Cardiac fibroblast (primary cell): Measurements from ENCODE around the gene GOLGA7B.

Experiments used
- DNase-seq, 2 donors: peaks; one replicate each; pipeline versions ENCODE4 v3.0.0 to v3.0.0-alpha.2; 2010; ENCODE audit warnings: low read depth in 2 of 2
- H3K4me3 ChIP-seq, 2 donors: replicated peaks in 1 of 2; 1 replicate in 1 of 2; 2 replicates in 1 of 2; pipeline ENCODE4 v1.5.1; 2011; ENCODE audit warnings: low read depth in 2 of 2, low read length in 2 of 2, mild to moderate bottlenecking in 2 of 2, moderate library complexity in 1 of 2
- TF ChIP-seq, protein P1 (sequence below): IDR thresholded peaks from one replicate; pipeline ENCODE4 v1.5.1; 2011; ENCODE audit warnings: low read depth, mild to moderate bottlenecking, low read length, inconsistent platforms

GOLGA7B gene

DNA sequence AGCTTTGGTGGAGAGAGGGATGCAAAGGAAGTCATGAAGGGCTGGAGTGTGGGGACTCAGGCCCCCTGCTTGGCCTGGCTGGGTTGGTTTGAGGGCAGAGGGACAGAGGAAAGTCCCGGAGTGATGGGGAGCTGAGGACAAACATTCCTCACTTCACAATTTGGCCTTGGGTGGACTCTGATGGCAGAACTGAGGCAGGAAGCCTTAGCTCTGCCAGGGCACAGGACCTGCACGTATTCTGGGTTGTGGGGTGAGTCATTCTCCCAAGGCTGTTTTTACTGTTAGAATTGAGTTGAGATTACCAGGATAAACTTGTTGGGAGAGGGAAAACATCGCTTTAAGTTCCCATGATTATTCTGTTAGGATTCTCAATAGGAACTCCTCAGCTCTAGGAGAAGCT lies 2.6 kb downstream of the GOLGA7B start:
- DNase-seq, result no peak
- TF ChIP-seq, protein P1, sequence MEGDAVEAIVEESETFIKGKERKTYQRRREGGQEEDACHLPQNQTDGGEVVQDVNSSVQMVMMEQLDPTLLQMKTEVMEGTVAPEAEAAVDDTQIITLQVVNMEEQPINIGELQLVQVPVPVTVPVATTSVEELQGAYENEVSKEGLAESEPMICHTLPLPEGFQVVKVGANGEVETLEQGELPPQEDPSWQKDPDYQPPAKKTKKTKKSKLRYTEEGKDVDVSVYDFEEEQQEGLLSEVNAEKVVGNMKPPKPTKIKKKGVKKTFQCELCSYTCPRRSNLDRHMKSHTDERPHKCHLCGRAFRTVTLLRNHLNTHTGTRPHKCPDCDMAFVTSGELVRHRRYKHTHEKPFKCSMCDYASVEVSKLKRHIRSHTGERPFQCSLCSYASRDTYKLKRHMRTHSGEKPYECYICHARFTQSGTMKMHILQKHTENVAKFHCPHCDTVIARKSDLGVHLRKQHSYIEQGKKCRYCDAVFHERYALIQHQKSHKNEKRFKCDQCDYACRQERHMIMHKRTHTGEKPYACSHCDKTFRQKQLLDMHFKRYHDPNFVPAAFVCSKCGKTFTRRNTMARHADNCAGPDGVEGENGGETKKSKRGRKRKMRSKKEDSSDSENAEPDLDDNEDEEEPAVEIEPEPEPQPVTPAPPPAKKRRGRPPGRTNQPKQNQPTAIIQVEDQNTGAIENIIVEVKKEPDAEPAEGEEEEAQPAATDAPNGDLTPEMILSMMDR, result no peak
- H3K4me3 ChIP-seq, result no peak overlapping the region

DNA sequence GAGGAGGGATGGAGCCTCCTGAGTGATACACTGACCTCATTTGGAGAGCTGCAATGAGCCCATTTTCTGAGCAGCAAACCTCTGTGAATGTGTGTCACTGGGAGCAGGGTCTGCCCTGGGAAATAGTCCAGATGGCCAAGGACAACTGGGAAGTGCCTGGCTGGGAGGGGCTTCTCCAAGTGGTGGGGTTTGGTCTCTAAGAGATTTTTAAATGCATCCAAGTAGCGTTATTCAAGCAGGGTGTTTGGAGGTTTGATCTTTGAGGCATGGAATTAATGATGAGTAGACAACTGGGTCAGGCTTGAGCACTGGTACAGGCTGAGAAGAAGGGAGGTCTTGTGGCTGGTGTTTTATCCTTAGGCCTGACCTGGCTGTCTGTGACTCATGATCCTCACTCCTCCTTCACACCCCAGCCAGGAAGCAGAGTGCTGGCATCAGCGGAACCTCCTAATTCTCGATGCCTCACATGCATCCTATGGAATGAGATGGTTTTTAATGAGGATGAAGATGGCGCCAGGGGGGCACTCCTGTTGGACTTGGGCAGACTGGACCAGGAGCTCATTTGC lies 3.3 kb downstream of the GOLGA7B start:
- TF ChIP-seq, protein P1, result no peak
- H3K4me3 ChIP-seq, result no peak overlapping the region
- no peak for DNase-seq

DNA sequence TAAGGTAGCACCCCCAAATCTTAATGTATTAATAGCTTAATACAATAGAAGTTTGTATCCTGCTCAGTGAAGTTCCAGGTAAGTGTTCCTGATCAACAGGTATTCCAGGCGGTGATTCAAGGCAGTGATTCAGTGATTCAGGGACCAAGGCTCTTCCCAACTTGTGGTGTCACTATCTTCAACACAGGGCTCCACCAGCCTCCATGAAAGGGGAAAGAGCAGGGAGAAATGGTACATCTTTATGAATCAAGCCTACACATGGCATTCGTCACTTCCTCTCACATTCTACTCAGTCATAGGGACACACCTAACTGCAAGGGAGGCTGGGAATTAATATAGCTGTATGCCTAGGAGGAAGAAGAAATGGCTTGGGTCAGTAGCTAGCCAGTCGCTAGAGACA lies 5.1 kb downstream of the GOLGA7B start:
- H3K4me3 ChIP-seq, result no peak overlapping the region
- DNase-seq, result no peak
- TF ChIP-seq, protein P1, result no peak

DNA sequence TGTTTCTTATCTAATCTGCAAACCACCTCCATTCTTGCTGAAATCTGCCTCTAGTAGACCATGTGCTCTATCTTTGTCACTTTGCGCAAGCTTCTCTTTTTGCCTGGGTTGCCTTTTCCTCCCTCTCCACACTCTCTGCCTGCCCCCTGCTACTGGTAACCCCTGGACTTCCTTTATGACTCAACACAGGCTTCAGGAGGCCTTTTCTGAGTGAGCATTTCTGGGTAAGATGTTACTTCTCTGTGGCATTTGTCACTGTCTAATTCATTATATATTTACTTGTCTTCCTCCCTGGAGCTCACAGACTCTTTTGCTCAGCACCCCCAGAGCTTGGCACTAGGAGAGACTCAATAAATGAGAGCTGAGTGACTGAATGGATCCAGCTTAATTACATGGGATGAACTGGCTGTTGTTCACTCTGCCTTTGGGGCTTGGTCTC lies 8.4 kb downstream of the GOLGA7B start:
- TF ChIP-seq, protein P1, result no peak
- peak in 1 of 2 donors; percentile 11 for DNase-seq
- no peak overlapping the region for H3K4me3 ChIP-seq

DNA sequence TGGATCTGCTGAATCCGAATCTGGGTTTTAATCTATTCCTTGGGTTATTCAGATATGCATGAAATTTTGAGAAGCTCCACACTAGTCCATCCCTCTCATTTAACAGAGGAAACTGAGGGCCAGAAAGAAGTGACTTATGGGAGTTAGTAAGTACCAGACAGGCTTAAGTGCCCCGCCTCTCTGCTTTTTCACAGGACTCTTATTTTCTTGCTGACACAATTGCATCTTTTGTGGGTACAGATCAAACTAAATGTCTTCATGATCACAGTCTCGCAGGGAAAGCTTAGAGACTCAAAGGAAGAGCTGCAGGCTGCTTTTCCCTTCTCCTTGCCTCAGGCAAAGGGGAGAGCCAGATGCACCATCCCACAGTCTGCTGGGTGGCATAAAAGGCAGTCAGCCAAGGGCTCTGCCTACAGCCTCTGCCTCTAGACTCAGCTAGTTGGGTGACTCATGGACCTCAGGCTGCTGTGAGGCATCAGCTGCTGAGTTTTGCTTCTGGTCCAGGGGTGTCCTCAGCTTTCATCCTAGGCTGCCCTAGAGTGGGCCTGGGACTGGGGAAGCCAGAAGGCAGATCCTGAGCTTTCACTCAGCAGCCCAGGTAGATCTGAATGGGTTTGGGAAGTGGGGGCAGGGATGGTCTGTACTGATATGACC lies 11.6 kb downstream of the GOLGA7B start:
- H3K4me3 ChIP-seq, result no peak overlapping the region
- peak; percentile 39 to 41 for DNase-seq
- TF ChIP-seq, protein P1, result no peak

DNA sequence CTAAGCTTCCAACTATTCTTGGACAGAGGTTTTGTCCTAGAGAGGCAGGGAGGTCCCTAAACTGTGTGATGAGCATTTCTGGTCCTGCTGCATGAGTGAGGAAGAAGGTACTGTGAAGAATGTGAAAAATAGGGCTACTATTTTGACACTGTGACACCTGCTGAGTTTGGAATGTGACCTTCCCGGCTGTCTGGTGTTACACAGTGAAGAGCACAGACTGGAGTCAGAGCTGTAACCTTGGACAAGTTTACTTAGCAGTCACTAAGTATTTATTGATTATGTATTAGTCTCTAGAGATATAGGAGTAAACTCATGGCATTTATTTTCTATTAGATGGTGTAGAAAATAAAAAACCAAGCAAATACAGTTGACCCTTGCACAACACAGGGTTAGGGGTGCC lies 12.3 kb downstream of the GOLGA7B start:
- DNase-seq, result no peak
- TF ChIP-seq, protein P1, result no peak
- H3K4me3 ChIP-seq, result no peak overlapping the region
